ENCODE measurements around the gene VIM.

- TF ChIP-seq CTCF (IDR thresholded peaks at IDR 0.05) (no peak), EZH2 (IDR thresholded peaks at IDR 0.05; ENCODE audit: borderline replicate concordance, insufficient read depth, low read depth, low read length, poor library complexity, severe bottlenecking) (no peak)
These were observed 28.7 kb upstream of the VIM start for GRCh38 chr10:17199351-17199804.
